ENCODE measurements around the gene RASAL1.
A peak's percentile ranks its signal among the peaks of the same experiment; 100 is the strongest.

RASAL1 gene

DNA sequence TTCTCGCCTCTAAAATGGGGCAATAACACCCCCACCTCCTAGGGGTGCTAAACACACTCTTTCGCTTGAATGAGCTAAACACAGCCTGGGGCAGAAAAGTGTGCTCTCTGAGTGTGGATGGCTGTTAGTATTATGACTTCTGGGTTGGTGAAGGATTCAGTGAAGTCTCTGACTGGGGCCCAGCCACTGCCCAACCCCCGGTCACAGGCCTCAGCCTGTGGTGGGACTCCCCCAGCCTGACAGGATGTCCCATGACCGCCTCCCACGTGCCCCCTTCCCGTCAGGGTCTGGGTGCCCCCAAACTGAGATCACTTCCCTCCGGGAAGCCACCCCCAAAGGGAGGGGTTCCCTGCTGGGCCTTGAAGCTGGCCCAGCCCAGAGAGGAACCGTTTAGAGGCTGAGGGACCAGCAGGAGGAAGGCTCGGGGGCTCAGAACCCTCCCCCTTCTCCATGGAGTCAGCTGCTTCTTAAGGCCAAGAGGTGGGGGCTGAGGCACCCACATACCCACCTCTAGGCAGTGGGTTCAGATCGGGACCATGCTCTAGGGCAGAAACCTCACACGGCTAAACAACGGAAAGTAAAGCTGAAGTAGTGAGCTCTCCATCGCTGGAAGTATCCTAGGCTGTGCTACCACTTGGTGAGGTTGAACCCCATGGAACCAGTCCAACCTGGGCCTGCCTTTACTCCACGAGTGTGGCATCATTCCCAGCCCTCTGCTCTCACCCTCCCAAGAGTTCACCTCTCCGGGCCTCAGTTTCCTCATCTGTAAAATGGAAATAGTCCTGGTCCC is 65.2 kb downstream of the RASAL1 start:
- peak; percentile 59 for DNase-seq

DNA sequence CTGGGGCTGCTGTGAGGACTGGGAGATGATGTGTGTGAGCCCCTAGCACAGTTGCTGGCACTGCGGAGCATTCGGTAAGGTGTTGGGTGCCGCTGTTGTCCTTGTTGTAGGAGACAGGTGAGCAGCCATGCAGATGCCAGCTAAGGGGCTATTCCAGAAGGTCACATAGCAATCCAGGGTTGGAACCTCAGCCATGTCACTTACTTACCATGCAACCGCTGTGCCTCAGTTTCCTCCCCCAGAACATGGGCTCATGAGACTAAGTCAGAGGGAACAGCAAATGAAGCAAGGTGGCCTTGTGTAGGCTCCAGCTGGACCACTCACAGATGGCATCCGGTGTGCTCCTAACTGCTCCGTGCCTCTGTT is 65.8 kb downstream of the RASAL1 start:
- DNase-seq = no peak

DNA sequence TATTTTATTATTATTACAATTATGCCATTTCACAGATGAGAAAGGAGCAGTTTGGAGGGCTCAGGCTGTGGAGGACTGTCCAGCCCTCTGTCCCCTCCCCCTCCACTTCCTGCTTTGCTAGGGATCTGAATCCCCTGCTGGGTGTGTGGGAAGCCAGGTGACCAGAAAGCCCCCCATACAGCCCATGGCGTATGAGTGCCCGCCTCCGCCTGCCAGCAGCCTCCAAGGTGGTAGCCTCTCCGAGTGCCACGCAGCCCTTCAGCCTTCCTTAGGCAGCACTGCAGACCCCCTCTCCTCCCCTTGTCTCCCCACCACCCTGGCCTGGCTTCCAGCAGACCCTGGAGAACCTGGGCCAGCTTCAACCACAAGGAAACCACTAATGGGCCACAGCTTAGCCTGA is 66.4 kb downstream of the RASAL1 start:
- no peak for DNase-seq

DNA sequence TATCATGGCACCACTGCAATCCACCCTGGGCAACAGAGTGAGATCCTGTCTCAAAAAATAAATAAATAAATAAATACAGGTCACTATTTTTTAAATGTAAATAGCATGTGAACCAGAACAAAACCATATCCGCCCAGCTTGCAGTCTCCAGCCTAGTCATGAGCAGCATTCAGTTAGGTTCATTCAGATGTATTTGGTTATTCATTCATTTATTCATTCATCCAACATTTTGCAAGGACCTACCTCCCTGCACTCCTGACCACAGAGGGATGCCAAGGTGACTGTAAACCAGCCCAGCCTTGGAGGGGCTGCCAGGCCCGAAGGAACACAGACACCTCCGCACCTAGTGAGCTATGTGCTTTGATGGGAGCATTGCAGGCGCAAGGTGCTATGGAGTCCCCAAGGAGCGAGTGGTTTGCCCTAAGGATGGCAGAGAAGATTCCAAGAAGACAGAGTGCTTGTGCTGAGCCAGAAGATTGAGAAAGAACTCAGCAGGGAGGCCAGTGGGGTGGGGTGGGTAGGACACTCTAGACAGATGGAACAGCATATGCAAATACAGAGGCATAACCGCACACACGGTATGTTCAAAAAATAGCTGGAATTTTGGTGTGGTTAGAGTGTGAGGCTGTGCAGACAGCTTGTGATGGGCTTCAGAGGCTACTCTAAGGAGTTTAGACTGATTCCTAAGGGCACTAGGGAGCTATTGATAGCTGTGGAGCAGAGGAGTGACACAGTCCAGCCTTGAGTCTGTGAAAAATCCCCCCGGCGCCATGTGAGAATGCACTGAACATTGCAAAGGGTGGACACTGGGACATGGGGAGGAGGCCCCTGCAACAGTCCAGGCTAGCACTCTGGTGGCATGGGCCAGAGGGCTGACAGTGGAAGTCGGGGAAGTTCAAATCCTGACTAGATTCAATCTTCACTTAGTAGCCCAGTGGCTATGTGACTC is 67.3 kb downstream of the RASAL1 start:
- no peak for DNase-seq

DNA sequence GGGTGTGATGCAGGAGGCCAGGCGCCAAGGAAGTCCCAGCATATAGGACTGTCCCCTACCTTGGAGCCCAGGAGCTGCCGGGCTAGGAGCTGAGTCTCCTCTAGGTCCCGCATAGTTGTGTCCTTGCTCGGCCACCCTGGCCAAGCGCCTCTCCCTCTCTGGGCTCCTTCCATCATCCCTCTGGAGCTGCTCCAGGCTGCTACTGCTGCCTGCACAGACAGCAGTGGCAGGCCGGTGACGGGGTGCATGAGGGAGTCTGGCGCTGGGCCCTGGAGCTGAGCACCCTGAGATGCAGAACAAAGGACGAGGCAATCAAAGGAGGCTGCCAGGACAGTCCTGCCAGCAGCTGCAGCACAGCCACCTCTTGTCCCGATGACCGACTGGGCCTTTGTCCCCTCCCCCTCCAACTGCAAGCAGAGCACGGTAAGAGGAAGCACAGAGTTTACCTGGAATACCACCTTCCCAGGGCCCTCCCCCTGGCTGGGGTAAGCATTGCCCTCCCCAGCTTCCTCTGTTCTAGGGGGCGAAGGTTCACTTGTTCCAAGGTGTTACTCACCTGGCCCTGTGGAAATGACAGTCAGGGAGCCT is 68.7 kb downstream of the RASAL1 start:
- no peak for DNase-seq

DNA sequence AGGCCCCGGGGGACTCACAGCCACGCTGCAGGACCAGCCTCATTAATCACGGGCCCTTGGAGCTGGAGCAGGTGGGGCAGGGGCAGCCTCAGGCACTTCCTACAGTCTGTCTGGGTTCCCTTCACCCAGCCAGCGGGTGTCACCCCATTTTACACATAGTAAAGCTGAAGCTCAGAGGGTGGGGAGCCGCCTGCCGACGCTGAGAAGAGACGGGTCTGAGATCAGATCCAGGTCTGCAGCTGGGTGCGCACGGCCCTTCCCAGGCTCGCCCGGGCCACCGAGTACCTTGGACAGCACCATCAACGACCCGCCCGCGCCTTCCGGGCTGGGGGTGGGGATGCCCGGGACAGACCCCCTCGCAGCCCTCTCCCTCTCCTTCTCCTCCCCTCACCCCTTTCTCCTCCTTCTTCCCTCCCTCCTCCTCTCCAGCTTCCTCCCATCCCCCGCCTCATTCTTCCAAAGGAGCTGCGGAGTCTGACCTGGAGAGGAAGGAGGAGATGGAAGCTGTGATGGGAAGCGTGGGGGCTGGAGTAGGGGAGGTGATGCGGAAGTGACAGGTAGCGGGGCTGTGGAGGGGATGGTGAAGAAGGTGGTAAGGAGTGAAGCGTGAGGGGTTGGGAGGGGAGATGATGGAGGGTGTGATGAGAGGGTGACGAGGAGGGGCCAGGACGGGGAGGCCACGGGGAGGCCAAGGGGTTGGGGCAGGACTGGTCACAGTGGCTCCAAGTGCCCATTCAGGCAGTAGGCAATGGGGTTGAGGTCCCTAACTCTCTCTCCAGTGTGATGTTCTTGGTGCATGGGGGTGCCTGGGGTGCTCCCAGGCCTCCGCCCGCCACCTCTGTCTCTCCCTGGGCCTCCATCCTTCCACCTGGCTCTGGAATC is 70.2 kb downstream of the RASAL1 start:
- no peak for DNase-seq

DNA sequence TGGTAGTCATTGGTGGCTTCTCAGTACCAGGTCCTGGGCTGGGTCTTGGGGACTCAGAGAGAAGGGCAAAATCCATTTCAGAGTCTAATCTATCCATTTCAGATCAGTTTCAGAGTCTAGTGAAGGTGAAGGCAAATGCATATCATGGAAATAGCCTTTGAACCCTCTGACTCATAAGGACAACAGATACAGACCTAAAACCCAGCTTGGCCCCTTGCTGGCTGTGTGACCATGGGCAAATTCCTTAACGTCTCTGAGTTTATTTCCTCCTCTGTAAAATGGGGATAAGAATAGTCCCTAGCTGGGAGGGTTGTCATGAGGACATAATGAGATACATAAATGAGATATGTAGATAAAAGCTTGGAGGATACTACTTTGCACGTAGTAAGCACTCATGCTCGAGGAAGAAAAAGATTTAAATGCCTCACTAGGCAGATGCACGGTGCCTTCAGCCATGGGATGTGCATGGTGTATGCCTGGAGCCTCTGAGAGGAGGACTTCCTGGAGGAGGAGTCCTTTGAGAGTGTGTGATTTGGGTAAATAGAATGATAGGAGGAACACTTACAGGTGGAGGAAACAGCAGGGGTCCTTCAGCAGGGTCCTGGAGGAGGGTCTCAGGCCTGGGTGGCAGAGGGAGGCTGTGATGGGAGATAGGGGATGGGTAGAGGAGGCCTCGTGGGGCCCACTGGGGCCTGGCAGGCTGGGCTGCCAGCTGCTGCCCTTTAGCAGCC is 71.0 kb downstream of the RASAL1 start:
- no peak for DNase-seq

DNA sequence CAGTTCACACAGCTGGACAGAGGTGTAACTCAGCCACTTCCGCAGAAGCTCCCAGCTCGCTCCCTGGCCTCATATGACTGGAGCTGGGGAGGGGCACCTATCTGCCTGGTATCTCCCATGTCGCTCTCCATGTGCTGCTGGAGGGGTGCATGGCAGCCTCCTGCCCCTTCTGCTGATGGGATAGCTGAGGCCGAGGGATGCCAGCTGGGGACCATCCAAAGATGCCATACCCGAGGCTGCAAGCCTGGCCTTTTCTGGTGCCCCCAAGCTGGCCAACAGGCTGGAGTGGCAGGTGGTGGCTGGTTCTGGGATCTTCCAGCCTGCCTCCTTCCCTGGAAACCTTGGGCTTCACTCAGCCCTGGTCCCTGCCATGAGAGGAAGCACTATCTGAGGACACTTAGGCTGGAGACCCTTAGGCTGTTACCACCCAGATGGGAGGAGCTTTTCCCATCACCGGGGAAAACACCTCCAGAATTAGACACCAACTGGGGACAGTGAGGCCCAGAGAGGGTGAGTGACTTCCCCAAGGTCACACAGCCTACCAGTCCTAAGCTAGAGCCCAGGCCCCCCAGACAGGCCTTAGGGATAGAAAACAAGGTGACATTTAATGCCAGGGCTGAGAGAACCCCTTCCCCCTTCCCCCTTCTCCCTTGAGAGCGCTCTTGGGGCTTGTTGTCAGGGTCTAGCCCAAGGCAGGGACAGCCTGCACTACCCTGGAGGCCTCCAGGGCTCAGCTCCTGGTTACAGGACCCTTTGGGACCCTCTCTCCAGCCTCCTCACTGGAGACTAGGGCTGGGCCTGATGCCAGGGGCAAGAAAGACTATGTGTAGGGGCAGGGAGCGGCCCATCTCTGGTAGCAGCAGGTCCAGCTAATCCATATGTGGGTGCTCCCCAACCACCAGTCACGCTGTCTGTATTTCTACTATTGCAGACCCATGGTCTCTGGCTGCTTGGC is 71.9 kb downstream of the RASAL1 start:
- DNase-seq = no peak

DNA sequence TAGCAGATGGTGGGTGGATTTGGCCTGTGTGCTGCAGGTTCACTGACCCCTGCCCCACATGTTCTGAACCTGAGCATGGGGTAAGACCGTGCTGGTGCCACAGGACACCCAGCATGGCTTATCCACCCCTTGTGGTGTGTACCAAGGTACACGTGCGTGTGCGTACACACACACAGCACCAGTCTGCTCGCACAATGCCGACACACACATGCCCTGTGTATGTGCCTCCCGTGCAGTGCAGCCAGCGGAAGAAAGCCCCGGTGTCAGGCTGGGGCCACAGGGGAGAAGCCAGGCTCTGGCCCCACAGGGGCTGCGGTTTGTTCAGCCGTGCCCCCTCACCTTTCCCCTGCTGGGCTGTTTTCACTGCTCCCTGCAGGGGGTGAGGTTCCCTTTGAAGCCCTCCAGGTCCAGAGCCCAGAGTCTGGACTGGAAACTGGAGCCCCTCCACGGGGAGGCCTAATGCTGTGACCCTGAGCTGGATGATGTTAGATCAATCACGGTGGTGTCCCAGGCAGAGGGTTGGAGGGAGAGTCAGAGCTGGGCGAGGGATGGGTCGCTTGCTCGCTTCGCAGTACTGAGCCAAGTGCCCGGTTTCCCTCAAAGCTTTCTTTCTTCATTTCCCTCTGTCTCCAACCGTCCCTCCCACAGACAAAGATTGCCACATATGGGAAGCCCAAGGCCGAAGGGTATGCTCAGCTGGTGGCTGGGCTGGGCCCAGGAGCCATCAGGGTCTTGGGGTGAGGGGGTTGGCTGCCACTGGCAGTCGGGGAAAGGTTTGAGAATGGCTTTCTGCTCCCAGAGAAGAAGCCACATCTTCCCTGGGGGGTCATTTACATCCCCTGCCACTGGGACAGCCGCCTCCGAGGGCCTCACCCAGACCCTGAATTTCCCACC is 72.8 kb downstream of the RASAL1 start:
- DNase-seq = no peak

DNA sequence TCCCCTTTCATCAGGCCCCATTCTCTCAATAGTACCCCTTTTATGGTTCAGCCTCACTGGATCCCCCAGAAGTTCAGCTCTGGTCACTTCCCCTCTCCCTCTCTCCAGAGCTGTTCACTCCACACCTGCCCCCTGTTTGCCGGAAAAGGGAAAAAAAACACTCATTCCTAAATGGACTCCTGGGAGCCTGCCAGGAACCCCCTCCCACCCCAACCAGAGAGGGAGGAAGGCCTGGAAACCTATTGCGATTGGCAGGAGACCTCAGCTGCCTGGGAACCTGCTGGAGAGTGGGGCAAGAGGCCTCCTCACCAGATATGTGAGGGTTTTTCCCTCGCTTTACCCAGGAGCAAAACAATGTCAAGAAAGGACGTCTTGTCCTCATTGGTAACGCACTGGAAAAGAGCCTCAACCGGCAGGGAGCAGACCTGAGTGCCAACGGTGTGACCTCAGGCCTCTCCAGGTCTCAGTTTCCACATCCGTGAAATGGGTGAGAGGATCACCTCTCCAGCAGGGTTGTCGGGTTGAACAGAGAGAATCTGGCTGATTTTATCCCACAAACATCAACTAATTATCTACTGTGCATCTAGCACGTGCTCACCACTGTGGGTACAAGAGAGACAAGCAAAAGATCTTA is 74.4 kb downstream of the RASAL1 start:
- no peak for DNase-seq

DNA sequence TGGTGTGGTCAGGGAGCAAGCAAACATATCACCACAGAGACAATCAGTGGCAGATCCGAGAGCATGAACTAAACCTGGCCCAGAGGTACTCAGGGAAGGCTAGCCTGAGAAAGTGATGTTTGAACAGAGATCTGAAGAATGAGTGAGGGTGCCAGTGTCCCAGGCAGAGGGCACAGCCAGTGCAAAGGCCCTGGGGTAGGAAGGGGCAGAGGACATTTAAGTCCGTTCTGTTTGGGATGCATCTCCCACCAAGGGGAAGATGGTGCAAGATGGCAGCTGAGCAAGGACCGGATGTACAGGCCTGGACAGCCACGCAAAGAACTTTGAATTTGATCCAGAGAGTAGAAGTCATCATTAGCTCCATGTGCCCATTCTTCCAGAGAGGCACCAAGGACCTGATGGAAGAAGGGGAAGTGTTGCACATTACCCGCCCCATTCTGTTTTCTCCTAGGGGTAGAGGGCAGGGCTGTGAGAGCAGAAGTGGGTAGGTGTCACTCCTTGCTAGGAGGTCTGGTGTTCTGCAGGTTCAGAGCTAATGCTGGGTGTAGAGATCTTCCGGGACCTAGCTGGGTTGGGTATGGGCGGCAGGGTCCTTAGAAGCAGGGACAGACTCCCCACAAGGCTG is 75.1 kb downstream of the RASAL1 start:
- DNase-seq = no peak

DNA sequence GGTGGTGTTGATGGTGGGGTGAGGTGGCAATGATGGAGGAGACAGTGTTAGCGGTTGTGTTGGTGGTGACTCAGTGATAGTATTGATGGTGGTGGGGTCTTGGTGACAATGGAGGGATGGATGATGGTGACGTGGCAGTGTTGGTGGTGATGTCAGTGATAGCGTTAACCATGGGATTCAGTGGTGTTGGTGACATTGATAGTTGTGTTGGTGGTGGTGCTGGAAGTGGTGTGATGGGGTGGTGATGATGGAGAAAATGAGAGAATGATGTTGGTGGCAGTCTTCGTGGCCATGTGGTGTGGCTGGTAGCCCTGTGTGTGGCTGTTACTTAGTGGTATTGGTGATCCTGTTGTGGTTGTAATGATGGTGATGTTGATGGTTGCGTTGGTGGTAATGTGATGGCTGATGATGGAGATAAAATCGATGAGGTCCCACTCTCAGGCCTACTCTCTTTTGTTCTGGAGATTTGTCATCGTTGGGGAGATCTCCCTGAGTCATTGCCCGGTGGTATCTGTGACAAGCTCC is 76.4 kb downstream of the RASAL1 start:
- DNase-seq = no peak

DNA sequence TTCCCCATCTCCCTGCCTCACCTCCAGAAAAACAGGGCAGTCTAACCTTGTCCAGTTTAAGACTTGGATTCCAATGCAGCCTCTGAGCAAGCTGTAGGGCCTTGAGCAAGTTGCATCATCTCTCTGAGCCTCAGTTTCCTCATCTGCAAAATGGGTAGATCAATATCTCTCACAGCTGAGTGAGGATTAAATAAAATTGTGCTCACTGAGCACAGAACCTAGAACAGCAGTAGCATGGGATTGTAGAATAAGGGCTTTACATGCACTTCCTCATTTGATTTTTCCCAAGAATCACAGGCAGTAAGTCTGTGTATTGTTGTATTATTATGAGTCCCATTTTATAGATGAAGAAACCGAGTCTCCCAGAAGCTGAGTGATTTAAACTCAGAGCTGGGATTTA is 77.0 kb downstream of the RASAL1 start:
- DNase-seq = no peak

DNA sequence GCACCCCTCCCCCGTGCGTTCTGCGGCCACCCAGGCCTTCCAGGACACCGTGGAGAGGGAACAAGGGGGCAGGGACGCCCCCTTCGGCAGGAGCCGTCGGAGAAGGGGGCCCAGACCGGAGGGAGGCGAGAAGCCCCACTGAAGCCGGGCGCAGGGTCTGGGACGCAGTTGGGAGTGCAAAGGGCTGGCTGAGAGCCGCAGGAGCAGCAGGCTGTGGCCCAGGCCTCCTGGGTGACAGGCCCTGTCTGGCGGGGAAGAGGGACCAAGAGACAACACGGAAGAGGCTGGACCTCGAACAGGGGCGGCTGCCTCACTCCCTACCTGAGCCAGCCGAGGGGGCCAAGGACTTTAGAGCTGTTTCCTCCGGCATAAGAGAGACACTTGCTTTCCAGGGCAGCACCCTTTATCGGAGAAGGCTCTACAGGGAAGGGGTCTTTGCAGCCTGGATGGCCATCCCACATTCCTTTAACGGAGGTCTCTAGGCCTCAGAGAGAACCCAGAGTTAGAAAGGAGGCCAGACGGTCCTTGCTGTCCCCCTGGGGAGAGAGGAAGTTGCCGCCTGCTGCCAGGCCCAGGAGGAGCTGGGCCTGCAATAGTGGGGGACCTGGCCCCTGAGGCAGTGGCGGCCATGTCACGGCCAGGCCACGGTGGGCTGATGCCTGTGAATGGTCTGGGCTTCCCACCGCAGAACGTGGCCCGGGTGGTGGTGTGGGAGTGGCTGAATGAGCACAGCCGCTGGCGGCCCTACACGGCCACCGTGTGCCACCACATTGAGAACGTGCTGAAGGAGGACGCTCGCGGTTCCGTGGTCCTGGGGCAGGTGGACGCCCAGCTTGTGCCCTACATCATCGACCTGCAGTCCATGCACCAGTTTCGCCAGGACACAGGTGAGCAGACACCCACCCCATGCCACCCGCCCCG is 77.7 kb downstream of the RASAL1 start:
- no peak for DNase-seq

DNA sequence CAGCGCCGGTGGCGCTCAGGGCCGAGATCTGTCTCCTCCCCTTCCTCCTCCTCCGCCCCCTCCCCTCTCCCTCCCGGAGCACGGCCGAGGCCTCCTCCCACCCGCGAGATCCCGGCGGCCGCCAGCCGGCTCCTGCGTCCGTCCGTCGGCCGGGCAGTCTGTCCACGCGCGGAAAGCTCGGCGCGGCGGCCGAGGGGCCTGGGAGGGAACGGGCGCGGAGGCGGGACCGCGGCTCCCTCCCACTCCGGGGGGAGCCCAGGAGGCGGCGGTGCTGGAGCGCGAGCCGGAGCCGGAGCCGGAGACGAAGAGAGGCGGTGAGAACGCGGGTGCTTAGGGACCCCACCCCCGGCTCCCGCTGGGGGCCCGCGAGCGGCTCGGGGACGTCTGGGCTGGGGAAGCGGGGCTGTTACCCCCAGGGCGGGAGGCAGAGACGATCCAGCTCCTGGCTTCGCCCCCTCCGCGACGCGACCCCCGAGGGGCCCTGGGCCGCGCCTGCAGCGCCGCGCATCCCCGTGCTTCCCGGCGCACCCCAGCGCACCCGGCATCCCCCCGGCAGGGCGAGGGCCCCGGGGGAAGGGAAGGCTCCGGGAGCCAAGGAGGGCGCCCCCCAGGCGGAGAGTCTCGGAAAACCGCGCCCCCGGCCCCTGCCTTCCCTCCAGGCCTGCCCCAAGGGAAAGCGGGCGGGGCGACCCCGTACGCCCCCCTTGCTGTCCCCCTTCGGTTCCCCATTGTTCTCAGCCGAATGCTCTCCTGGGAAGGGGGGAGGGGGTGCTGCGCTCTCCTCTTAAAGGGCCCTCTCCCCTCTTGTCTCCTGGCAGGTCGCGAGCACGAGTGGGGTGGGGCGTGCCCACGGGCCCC is 78.7 kb downstream of the RASAL1 start, which contains the start of gene DTX1:
Gene DTX1, plus strand, starts transcription at position 100 of the 858 bp plus-strand sequence. CDS start 1,463 bp downstream, outside the sequence.
- DNase-seq = no peak

DNA sequence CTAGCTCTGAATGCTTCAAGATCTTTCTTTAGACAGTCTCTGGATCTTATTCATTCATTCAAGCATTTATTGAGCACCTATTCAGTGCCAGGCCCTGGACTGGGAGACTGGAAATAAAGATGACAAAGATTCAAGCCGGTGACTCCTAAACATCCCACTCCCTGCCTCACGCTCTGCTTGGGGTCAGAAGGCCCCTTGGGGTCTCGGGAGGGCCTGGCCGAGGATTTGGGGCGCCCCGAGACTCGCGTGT is 79.3 kb downstream of the RASAL1 start:
- DNase-seq = no peak
